ENCODE measurements around the gene TCTA. TPM values are rescaled to one million over a fixed set of nuclear protein-coding genes. Genes with fewer than 3 reads are reported as not detected.
A peak's percentile ranks its signal among the peaks of the same experiment; 100 is the strongest.

TCTA gene
- total and polyA plus RNA-seq, 2 donors (not counting 1 experiment from before 2014, with no cell fraction given): 46.4 to 55.9 TPM

DNA sequence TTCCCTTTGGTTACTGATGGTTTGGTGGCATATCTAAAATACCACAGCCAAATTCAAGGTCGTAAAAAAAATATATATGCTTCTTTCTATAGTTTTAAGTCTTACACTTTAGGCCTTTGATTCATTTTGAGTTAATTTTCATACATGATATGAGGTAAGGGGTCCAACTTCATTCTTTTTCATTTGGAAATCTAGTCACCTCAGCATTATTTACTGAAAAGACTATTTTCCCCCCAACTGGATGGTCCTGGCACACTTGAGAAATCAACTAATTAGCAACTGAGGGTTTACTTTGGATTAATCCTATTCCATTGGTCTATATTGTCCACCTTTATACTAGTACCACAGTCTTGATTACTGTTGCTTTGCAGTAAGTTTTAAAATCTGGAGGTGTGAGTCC lies 26.6 kb upstream of the TCTA start:
- peaks cover 33 to 40% of the 10 kb centered on the region in 2 donors for H3K4me1 ChIP-seq (ENCODE audit: control insufficient read depth in 2 of 2, insufficient read depth in 2 of 2, low read length in 2 of 2)
- H3K9me3 ChIP-seq (ENCODE audit: control extremely low read depth in 1 of 3, control insufficient read depth in 2 of 3, insufficient read depth in 1 of 3, low read length in 2 of 3): no peaks in the 10 kb centered on the region
- peaks cover 97% of the 10 kb centered on the region for H4K20me1 ChIP-seq (ENCODE audit: control insufficient read depth, insufficient read depth, low read length, poor library complexity, severe bottlenecking)
- Mint-ChIP-seq H3K27ac (no peak overlapping the region), H3K9me3 (ENCODE audit: insufficient read depth) (no peaks in the 10 kb centered on the region), H3K4me1 (peaks cover 49% of the 10 kb centered on the region), H3K27me3 (no peaks in the 10 kb centered on the region), H3K4me3 (peak overlapping the region; percentile 29)
- peak overlapping the region in 1 of 2 donors; percentile 28 for H3K27ac ChIP-seq (ENCODE audit: low read length in 2 of 2)
- DNase-seq (no peak), ATAC-seq (ENCODE audit: low read depth) (no peak)
- peak overlapping the region; percentile 33 for H3K4me2 ChIP-seq (replicated peaks; ENCODE audit: low read depth, low read length, poor library complexity, severe bottlenecking)
- H3K27me3 ChIP-seq (replicated peaks in 1 of 4; ENCODE audit: control extremely low read depth in 1 of 4, control insufficient read depth in 3 of 4, insufficient read depth in 4 of 4, low read length in 3 of 4): no peaks in the 10 kb centered on the region
- no peak overlapping the region for H2AFZ ChIP-seq (ENCODE audit: insufficient read depth, low read depth, low read length, poor library complexity, severe bottlenecking)
- peaks cover 98% of the 10 kb centered on the region for H3K79me2 ChIP-seq (ENCODE audit: control insufficient read depth, insufficient read depth, low read length)
- peaks cover 4 to 12% of the 10 kb centered on the region in 2 experiments for H3K36me3 ChIP-seq (replicated peaks in 1 of 2; ENCODE audit: control extremely low read depth in 1 of 2, control insufficient read depth in 1 of 2, extremely low read depth in 1 of 2, insufficient read depth in 2 of 2, low read length in 1 of 2)
- ChIA-PET CTCF (interaction anchor here (0.7 to 1.1 kb wide), 2 partner anchors 16 to 24 kb away, joined by 3 read pairs; no protein-coding TSS in a partner anchor), POLR2A (no interaction called here)
- no peak overlapping the region for H3K9ac ChIP-seq (ENCODE audit: low read length)
- no peak overlapping the region for H3K4me3 ChIP-seq (ENCODE audit: control extremely low read depth in 1 of 5, extremely low read depth in 1 of 5, insufficient read depth in 1 of 5, low read depth in 2 of 5, low read length in 4 of 5)
- TF ChIP-seq, protein P1, sequence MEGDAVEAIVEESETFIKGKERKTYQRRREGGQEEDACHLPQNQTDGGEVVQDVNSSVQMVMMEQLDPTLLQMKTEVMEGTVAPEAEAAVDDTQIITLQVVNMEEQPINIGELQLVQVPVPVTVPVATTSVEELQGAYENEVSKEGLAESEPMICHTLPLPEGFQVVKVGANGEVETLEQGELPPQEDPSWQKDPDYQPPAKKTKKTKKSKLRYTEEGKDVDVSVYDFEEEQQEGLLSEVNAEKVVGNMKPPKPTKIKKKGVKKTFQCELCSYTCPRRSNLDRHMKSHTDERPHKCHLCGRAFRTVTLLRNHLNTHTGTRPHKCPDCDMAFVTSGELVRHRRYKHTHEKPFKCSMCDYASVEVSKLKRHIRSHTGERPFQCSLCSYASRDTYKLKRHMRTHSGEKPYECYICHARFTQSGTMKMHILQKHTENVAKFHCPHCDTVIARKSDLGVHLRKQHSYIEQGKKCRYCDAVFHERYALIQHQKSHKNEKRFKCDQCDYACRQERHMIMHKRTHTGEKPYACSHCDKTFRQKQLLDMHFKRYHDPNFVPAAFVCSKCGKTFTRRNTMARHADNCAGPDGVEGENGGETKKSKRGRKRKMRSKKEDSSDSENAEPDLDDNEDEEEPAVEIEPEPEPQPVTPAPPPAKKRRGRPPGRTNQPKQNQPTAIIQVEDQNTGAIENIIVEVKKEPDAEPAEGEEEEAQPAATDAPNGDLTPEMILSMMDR (IDR thresholded peaks at IDR 0.05): no peak
- no peak for TF ChIP-seq EZH2 (IDR thresholded peaks at IDR 0.05; ENCODE audit: borderline replicate concordance, insufficient read depth, low read depth, low read length, poor library complexity, severe bottlenecking)
- intact Hi-C loops (cut with micrococcal nuclease): no loop called here
- no CpG with 5 or more reads among the region's 1 CpG for WGBS (ENCODE audit: insufficient coverage)

DNA sequence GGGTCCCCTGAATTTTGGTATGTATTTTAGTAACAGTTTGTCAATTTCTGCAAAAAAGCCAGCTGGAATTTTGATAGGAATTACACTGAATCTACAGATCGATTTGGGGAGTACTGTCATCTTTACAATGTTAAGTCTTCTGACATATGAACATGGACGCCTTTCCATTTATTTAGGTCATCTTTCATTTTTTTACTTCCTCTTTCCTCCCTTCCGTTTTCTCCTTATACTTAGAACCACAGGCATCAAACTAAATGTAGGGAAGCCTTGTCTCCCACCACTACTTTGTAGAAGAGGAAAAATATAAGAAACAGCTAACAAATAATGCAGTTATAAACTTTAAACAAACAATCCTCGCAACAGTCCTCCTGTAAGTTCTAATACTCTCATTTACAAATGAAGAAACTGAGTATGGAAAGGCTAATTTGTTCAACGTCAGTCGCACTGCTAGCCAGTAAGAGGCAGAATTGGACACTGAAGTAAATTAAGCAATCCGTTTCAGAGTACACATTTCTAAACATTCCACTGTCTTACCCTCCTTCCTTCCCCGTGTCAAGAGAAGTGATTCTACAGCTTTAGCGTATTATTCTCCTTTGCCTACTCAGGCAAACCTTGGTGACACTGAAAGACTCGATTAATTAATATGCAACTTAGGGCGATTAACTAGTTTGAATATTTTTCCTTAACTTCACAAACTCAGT lies 26.0 kb upstream of the TCTA start:
- Histone ChIP-seq H2AFZ (ENCODE audit: insufficient read depth, low read depth, low read length, poor library complexity, severe bottlenecking) (no peak overlapping the region), H3K36me3 (replicated peaks in 1 of 2; ENCODE audit: control extremely low read depth in 1 of 2, control insufficient read depth in 1 of 2, extremely low read depth in 1 of 2, insufficient read depth in 2 of 2, low read length in 1 of 2) (peaks cover 4 to 12% of the 10 kb centered on the region in 2 experiments), H3K27me3 (replicated peaks in 1 of 4; ENCODE audit: control extremely low read depth in 1 of 4, control insufficient read depth in 3 of 4, insufficient read depth in 4 of 4, low read length in 3 of 4) (no peaks in the 10 kb centered on the region), H3K9ac (ENCODE audit: low read length) (no peak overlapping the region), H3K4me2 (replicated peaks; ENCODE audit: low read depth, low read length, poor library complexity, severe bottlenecking) (peak overlapping the region; percentile 33), H3K4me3 (ENCODE audit: control extremely low read depth in 1 of 5, extremely low read depth in 1 of 5, insufficient read depth in 1 of 5, low read depth in 2 of 5, low read length in 4 of 5) (peak overlapping the region in 1 of 5 experiments; percentile 15), H3K79me2 (ENCODE audit: control insufficient read depth, insufficient read depth, low read length) (peaks cover 98% of the 10 kb centered on the region), H3K4me1 (ENCODE audit: control insufficient read depth in 2 of 2, insufficient read depth in 2 of 2, low read length in 2 of 2) (peaks cover 33 to 40% of the 10 kb centered on the region in 2 donors), H3K27ac (ENCODE audit: low read length in 2 of 2) (peak overlapping the region in 1 of 2 donors; percentile 28), H4K20me1 (ENCODE audit: control insufficient read depth, insufficient read depth, low read length, poor library complexity, severe bottlenecking) (peaks cover 98% of the 10 kb centered on the region), H3K9me3 (ENCODE audit: control extremely low read depth in 1 of 3, control insufficient read depth in 2 of 3, insufficient read depth in 1 of 3, low read length in 2 of 3) (no peaks in the 10 kb centered on the region)
- DNase-seq (peak; percentile 40), ATAC-seq (ENCODE audit: low read depth) (no peak)
- Mint-ChIP-seq H3K4me3 (peak overlapping the region; percentile 27), H3K27me3 (no peaks in the 10 kb centered on the region), H3K4me1 (peaks cover 49% of the 10 kb centered on the region), H3K27ac (peak overlapping the region; percentile 7), H3K9me3 (ENCODE audit: insufficient read depth) (no peaks in the 10 kb centered on the region)
- 17% methylated on average over 1 of the region's 11 CpGs for WGBS (ENCODE audit: insufficient coverage)
- POLR2A ChIA-PET: interaction anchor here (0.9 kb wide), 1 partner anchor 43 kb away, joined by 10 read pairs; the partner anchor contains the start of gene NICN1
- intact Hi-C loops (cut with micrococcal nuclease): no loop called here
- CTCF ChIA-PET: interaction anchor here (1.1 kb wide), 1 partner anchor 23 kb away, joined by 3 read pairs; no protein-coding TSS in a partner anchor
- TF ChIP-seq, protein P1 (IDR thresholded peaks at IDR 0.05): no peak
- TF ChIP-seq EZH2 (IDR thresholded peaks at IDR 0.05; ENCODE audit: borderline replicate concordance, insufficient read depth, low read depth, low read length, poor library complexity, severe bottlenecking): no peak

Data from B cell (primary cell).